HL-60 (cell line): ENCODE measurements around the gene ROPN1L.

Experiments used
- DNase-seq, 2 experiments: peaks; one replicate each; pipeline ENCODE4 v3.0.0-alpha.2; 2010 to 2020; ENCODE audit warnings: low read depth in 1 of 2, low spot score in 1 of 2
- H3K27ac ChIP-seq: fragments of 250-450 bp; sonication (Bioruptor Pico); replicated peaks from 2 replicates; pipeline ENCODE4 v1.5.1; 2020; ENCODE audit warnings: mild to moderate bottlenecking, moderate library complexity
- H3K27me3 ChIP-seq: fragments of 250-450 bp; sonication (Bioruptor Pico); 2 replicates; pipeline ENCODE4 v1.5.1; 2021; ENCODE audit warnings: mild to moderate bottlenecking, moderate library complexity; ENCODE audit not compliant: insufficient read depth, poor library complexity, severe bottlenecking
- H3K4me3 ChIP-seq: replicated peaks from 2 replicates; pipeline ENCODE4 v1.5.1; 2011; ENCODE audit warnings: mild to moderate bottlenecking, control low read depth, low read length; ENCODE audit not compliant: insufficient read depth
- CTCF ChIP-seq: IDR thresholded peaks from one replicate; pipeline ENCODE4 v1.5.1; 2011; ENCODE audit warnings: low read length, control low read depth, inconsistent platforms; ENCODE audit not compliant: insufficient read depth
- GABPA ChIP-seq: IDR thresholded peaks from 2 replicates; pipeline ENCODE4 v1.6.1; 2012; ENCODE audit warnings: low read depth
- POLR2AphosphoS5 ChIP-seq: IDR thresholded peaks from 2 replicates; pipeline ENCODE4 v1.6.1; 2012; ENCODE audit warnings: low read depth
- REST ChIP-seq: IDR thresholded peaks from 2 replicates; pipeline ENCODE4 v1.6.1; 2012; ENCODE audit warnings: low read depth; ENCODE audit not compliant: insufficient replicate concordance
- SPI1 ChIP-seq: IDR thresholded peaks from 2 replicates; pipeline ENCODE4 v1.6.1; 2012; ENCODE audit warnings: low read depth, mild to moderate bottlenecking, borderline replicate concordance

The ROPN1L gene

GRCh38 chr5:10497554-10497953 is 55.9 kb downstream of the ROPN1L start:
- no peak for DNase-seq
- Histone ChIP-seq H3K27ac (no peak overlapping the region), H3K4me3 (no peak overlapping the region), H3K27me3 (no peaks in the 10 kb centered on the region)
- no peak for TF ChIP-seq POLR2AphosphoS5
- no peak for TF ChIP-seq REST
- TF ChIP-seq GABPA: no peak
- TF ChIP-seq CTCF: no peak
- no peak for TF ChIP-seq SPI1

GRCh38 chr5:10498350-10498749 is 56.7 kb downstream of the ROPN1L start:
- no peak for DNase-seq

GRCh38 chr5:10499066-10499465 is 57.4 kb downstream of the ROPN1L start:
- no peak for DNase-seq
- H3K27ac ChIP-seq: no peak overlapping the region
- TF ChIP-seq SPI1 (no peak), POLR2AphosphoS5 (no peak), CTCF (no peak), GABPA (no peak), REST (no peak)
- no peak overlapping the region for H3K4me3 ChIP-seq
- H3K27me3 ChIP-seq: no peaks in the 10 kb centered on the region

More at GRCh38 chr5:10498350-10498749, 56.7 kb downstream of the ROPN1L start:
- Histone ChIP-seq H3K27ac (no peak overlapping the region), H3K27me3 (no peaks in the 10 kb centered on the region), H3K4me3 (no peak overlapping the region)
- TF ChIP-seq GABPA (no peak), POLR2AphosphoS5 (no peak), SPI1 (no peak), CTCF (no peak)

- no peaks in the 10 kb centered on the region for H3K27me3 ChIP-seq
- DNase-seq: no peak
- H3K27ac ChIP-seq: no peak overlapping the region
- no peak overlapping the region for H3K4me3 ChIP-seq
- TF ChIP-seq POLR2AphosphoS5 (no peak), CTCF (no peak), SPI1 (no peak), GABPA (no peak), REST (no peak)
These were observed 58.1 kb downstream of the ROPN1L start for GRCh38 chr5:10499776-10500175.
